Muscle of arm (tissue), 12 donors: ENCODE results near the gene ZBTB44. TPM values are rescaled to one million over a fixed set of nuclear protein-coding genes. Genes with fewer than 3 reads are reported as not detected.
A peak's percentile ranks its signal among the peaks of the same experiment; 100 is the strongest.
"Not testable (repeated sequence)": the region's sequence is repeated elsewhere in the genome, so short reads cannot be mapped to it uniquely, and the experiment has no call there.

Source experiments
- DNase-seq: peaks from one replicate; pipeline ENCODE4 v3.0.0-alpha.2; 2013
- polyA plus RNA-seq, 12 donors: library from polyadenylated mRNA; unstranded; fragments of 120-200 nt; gene quantifications; one replicate each; pipeline ENCODE4 v1.2.1, GENCODE V29; 2013; ENCODE audit not compliant: insufficient read length in 12 of 12

The ZBTB44 gene
- polyA plus RNA-seq, 12 donors = 24.3 to 41.6 (median 29.9) TPM; not detected in 1

- no peak for DNase-seq
Observed at GRCh38 chr11:130314184-130314749, 450 bp downstream of the ZBTB44 start.

- peak; percentile 15 for DNase-seq
Observed at GRCh38 chr11:130313383-130314183, 1.1 kb downstream of the ZBTB44 start.

GRCh38 chr11:130312046-130312445 lies 2.7 kb downstream of the ZBTB44 start:
- DNase-seq = no peak

- DNase-seq = no peak
Observed at GRCh38 chr11:130310622-130311021, 4.1 kb downstream of the ZBTB44 start.

GRCh38 chr11:130308886-130309285 lies 5.8 kb downstream of the ZBTB44 start:
- no peak for DNase-seq

- no peak for DNase-seq
Observed at GRCh38 chr11:130308059-130308458, 6.7 kb downstream of the ZBTB44 start.

GRCh38 chr11:130304651-130305050 lies 10.1 kb downstream of the ZBTB44 start:
- DNase-seq = no peak

GRCh38 chr11:130301002-130301401 lies 13.7 kb downstream of the ZBTB44 start:
- no peak for DNase-seq

- no peak for DNase-seq
Observed at GRCh38 chr11:130300567-130300966, 14.2 kb downstream of the ZBTB44 start.

GRCh38 chr11:130299978-130300377 lies 14.7 kb downstream of the ZBTB44 start:
- DNase-seq = no peak

GRCh38 chr11:130295657-130296056 lies 19.1 kb downstream of the ZBTB44 start:
- no peak for DNase-seq

GRCh38 chr11:130282111-130282510 lies 32.6 kb downstream of the ZBTB44 start:
- DNase-seq = no peak

- not testable (repeated sequence) for DNase-seq
Observed at GRCh38 chr11:130281341-130281740, 33.4 kb downstream of the ZBTB44 start.

GRCh38 chr11:130279989-130280388 lies 34.7 kb downstream of the ZBTB44 start:
- no peak for DNase-seq

- DNase-seq = no peak
Observed at GRCh38 chr11:130278745-130279144, 36.0 kb downstream of the ZBTB44 start.

GRCh38 chr11:130278151-130278550 lies 36.6 kb downstream of the ZBTB44 start:
- no peak for DNase-seq

GRCh38 chr11:130272336-130272735 lies 42.4 kb downstream of the ZBTB44 start:
- no peak for DNase-seq

GRCh38 chr11:130269326-130269943 lies 45.3 kb downstream of the ZBTB44 start:
- DNase-seq = no peak

- no peak for DNase-seq
Observed at GRCh38 chr11:130263351-130263750, 51.4 kb downstream of the ZBTB44 start.

- DNase-seq = no peak
Observed at GRCh38 chr11:130262424-130262823, 52.3 kb downstream of the ZBTB44 start.

- DNase-seq = no peak
Observed at GRCh38 chr11:130261571-130261970, 53.1 kb downstream of the ZBTB44 start.

GRCh38 chr11:130260742-130261141 lies 54.0 kb downstream of the ZBTB44 start:
- DNase-seq = no peak

GRCh38 chr11:130260080-130260627 lies 54.6 kb downstream of the ZBTB44 start:
- DNase-seq = no peak
